SHP77 (cell line): ENCODE results near the gene CASQ2.
"Not testable (repeated sequence)": the region's sequence is repeated elsewhere in the genome, so short reads cannot be mapped to it uniquely, and the experiment has no call there.

Experiments used
- DNase-seq, 2 experiments: peaks; one replicate each; lab custom pipeline; 2025; lab: John Stamatoyannopoulos, UW

Gene CASQ2

GRCh38 chr1:115781343-115781742 is 12.8 kb upstream of the CASQ2 start:
- no peak for DNase-seq

GRCh38 chr1:115780655-115781054 is 12.1 kb upstream of the CASQ2 start:
- DNase-seq = not testable (repeated sequence)

GRCh38 chr1:115779075-115779474 is 10.6 kb upstream of the CASQ2 start:
- DNase-seq = not testable (repeated sequence)

- peak; percentile 78 to 89 for DNase-seq
These were observed 3.4 kb upstream of the CASQ2 start for GRCh38 chr1:115771847-115772457.

- DNase-seq = peak in 1 of 2 experiments; percentile 44
These were observed 2.8 kb upstream of the CASQ2 start for GRCh38 chr1:115771094-115771846.

GRCh38 chr1:115767403-115767802 is 1.1 kb downstream of the CASQ2 start:
- no peak for DNase-seq

- DNase-seq = no peak
These were observed 3.4 kb downstream of the CASQ2 start for GRCh38 chr1:115765091-115765490.

- no peak for DNase-seq
These were observed 4.0 kb downstream of the CASQ2 start for GRCh38 chr1:115764541-115764940.

- no peak for DNase-seq
These were observed 5.7 kb downstream of the CASQ2 start for GRCh38 chr1:115762779-115763178.

- DNase-seq = no peak
These were observed 6.8 kb downstream of the CASQ2 start for GRCh38 chr1:115761601-115762302.

- DNase-seq = no peak
These were observed 10.7 kb downstream of the CASQ2 start for GRCh38 chr1:115757856-115758255.

- DNase-seq = no peak
These were observed 11.2 kb downstream of the CASQ2 start for GRCh38 chr1:115757326-115757725.

- DNase-seq = no peak
These were observed 12.8 kb downstream of the CASQ2 start for GRCh38 chr1:115755456-115756370.

- DNase-seq = no peak
These were observed 14.7 kb downstream of the CASQ2 start for GRCh38 chr1:115753830-115754229.

GRCh38 chr1:115753361-115753760 is 15.2 kb downstream of the CASQ2 start:
- DNase-seq = no peak

- DNase-seq = no peak
These were observed 19.9 kb downstream of the CASQ2 start for GRCh38 chr1:115748401-115749150.

GRCh38 chr1:115746021-115746690 is 22.4 kb downstream of the CASQ2 start:
- no peak for DNase-seq

- DNase-seq = no peak
These were observed 23.8 kb downstream of the CASQ2 start for GRCh38 chr1:115744646-115745275.

GRCh38 chr1:115740811-115741210 is 27.7 kb downstream of the CASQ2 start:
- DNase-seq = no peak

- DNase-seq = no peak
These were observed 36.2 kb downstream of the CASQ2 start for GRCh38 chr1:115732316-115732715.
